Endothelial cell (in vitro differentiated cells): ENCODE measurements around the gene ASCL2. TPM values are rescaled to one million over a fixed set of nuclear protein-coding genes. Genes with fewer than 3 reads are reported as not detected.

Experiments
- DNase-seq: peaks from one replicate; pipeline ENCODE4 v3.0.0; 2021; ENCODE audit warnings: low spot score
- H3K27ac Mint-ChIP-seq: one replicate; pipeline ENCODE4 v1.8.0; 2021; ENCODE audit warnings: mixed read lengths, inconsistent platforms; ENCODE audit not compliant: unreplicated experiment
- H3K27me3 Mint-ChIP-seq: one replicate; pipeline ENCODE4 v1.8.0; 2021; ENCODE audit warnings: mild to moderate bottlenecking, moderate library complexity, mixed read lengths, inconsistent platforms; ENCODE audit not compliant: unreplicated experiment
- H3K36me3 Mint-ChIP-seq: one replicate; pipeline ENCODE4 v1.8.0; 2021; ENCODE audit warnings: mild to moderate bottlenecking, low read depth, mixed read lengths, inconsistent platforms; ENCODE audit not compliant: unreplicated experiment
- H3K4me1 Mint-ChIP-seq: one replicate; pipeline ENCODE4 v1.8.0; 2021; ENCODE audit warnings: mild to moderate bottlenecking, mixed read lengths, inconsistent platforms; ENCODE audit not compliant: unreplicated experiment
- H3K4me3 Mint-ChIP-seq: one replicate; pipeline ENCODE4 v1.8.0; 2021; ENCODE audit warnings: mild to moderate bottlenecking, mixed read lengths, inconsistent platforms; ENCODE audit not compliant: unreplicated experiment
- H3K9me3 Mint-ChIP-seq: one replicate; pipeline ENCODE4 v1.8.0; 2021; ENCODE audit warnings: mixed read lengths, inconsistent platforms; ENCODE audit not compliant: unreplicated experiment
- total RNA-seq: library from RNA; stranded (reverse); fragmentation: NEBNext Ultra II Directional; extraction: Animal tissue kit (Norgen Biotek cat#: 25700); gene quantifications from one replicate; pipeline ENCODE4 v1.2.1, GENCODE V29; 2021; ENCODE audit not compliant: unreplicated experiment
- TF ChIP-seq, protein P1 (sequence below): fragments of 200-600 bp; sonication (generic); IDR thresholded peaks from one replicate; pipeline ENCODE4 v1.5.0; 2021; ENCODE audit warnings: antibody characterized with exemption; ENCODE audit not compliant: unreplicated experiment

ASCL2 gene
- total RNA-seq, 1 donor from 2014 or later, result not detected

GRCh38 chr11:2252018-2252417, 18.4 kb downstream of the ASCL2 start:
- TF ChIP-seq, protein P1, sequence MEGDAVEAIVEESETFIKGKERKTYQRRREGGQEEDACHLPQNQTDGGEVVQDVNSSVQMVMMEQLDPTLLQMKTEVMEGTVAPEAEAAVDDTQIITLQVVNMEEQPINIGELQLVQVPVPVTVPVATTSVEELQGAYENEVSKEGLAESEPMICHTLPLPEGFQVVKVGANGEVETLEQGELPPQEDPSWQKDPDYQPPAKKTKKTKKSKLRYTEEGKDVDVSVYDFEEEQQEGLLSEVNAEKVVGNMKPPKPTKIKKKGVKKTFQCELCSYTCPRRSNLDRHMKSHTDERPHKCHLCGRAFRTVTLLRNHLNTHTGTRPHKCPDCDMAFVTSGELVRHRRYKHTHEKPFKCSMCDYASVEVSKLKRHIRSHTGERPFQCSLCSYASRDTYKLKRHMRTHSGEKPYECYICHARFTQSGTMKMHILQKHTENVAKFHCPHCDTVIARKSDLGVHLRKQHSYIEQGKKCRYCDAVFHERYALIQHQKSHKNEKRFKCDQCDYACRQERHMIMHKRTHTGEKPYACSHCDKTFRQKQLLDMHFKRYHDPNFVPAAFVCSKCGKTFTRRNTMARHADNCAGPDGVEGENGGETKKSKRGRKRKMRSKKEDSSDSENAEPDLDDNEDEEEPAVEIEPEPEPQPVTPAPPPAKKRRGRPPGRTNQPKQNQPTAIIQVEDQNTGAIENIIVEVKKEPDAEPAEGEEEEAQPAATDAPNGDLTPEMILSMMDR, result no peak
- Mint-ChIP-seq H3K4me1 (no peaks in the 10 kb centered on the region), H3K27ac (no peak overlapping the region), H3K4me3 (no peak overlapping the region), H3K27me3 (peaks cover 7% of the 10 kb centered on the region), H3K9me3 (no peaks in the 10 kb centered on the region), H3K36me3 (no peaks in the 10 kb centered on the region)
- no peak for DNase-seq

DNA sequence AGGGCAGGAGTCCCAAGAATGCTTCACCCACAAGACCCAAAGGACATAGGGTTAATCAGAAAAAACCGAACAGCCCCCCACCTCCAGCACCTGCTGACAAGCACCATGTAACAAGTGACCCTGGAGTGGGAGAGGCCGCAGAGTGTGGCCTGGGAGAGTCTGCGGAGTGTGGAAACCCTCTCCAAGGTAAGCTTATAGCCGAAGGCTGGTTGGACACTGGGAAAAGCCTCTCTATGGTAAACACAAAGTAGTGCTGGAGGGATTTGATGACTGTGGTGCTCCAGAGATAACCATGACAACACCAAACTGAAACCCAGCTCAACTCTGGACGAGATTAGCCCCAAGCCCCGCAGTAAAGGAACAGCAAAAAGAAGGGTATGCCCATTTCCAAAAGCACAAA, 19.2 kb downstream of the ASCL2 start:
- DNase-seq, result no peak
- peaks cover 3% of the 10 kb centered on the region for H3K27me3 Mint-ChIP-seq
- no peak overlapping the region for H3K27ac Mint-ChIP-seq
- TF ChIP-seq, protein P1, result no peak
- H3K36me3 Mint-ChIP-seq, result no peaks in the 10 kb centered on the region
- H3K4me3 Mint-ChIP-seq, result no peak overlapping the region
- H3K4me1 Mint-ChIP-seq, result no peaks in the 10 kb centered on the region
- no peaks in the 10 kb centered on the region for H3K9me3 Mint-ChIP-seq

- H3K27me3 Mint-ChIP-seq, result peaks cover 1% of the 10 kb centered on the region
Observed at GRCh38 chr11:2250485-2250884, 19.9 kb downstream of the ASCL2 start.

DNA sequence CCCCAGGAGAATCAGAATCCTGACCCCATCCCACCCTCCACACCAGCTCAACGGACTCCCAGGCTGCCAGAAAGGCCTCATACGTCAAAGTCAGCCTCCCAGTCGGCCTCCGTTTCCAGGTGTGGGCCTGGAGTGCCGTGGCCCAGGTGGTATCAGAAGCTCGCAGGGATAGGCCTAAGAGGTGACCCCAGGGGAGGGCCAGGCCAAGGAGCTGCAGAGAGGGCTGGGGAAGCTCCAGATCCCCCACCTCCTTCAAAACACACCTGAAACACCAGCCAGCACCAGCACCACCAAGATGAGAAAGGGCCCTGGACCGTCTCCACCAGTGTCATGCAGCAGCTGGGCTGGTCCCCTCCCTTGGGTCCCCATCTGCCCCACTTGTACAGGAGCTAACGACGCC, 20.3 kb downstream of the ASCL2 start:
- H3K4me1 Mint-ChIP-seq, result no peaks in the 10 kb centered on the region
- H3K27me3 Mint-ChIP-seq, result peaks cover 1% of the 10 kb centered on the region

More at GRCh38 chr11:2250485-2250884, 19.9 kb downstream of the ASCL2 start:
- DNase-seq, result no peak
- H3K4me1 Mint-ChIP-seq, result no peaks in the 10 kb centered on the region
- H3K27ac Mint-ChIP-seq, result no peak overlapping the region
- TF ChIP-seq, protein P1, result no peak
- H3K9me3 Mint-ChIP-seq, result no peaks in the 10 kb centered on the region
- no peaks in the 10 kb centered on the region for H3K36me3 Mint-ChIP-seq
- no peak overlapping the region for H3K4me3 Mint-ChIP-seq

GRCh38 chr11:2249189-2249916, 21.0 kb downstream of the ASCL2 start:
- TF ChIP-seq, protein P1, result no peak
- Mint-ChIP-seq H3K4me3 (no peak overlapping the region), H3K4me1 (no peaks in the 10 kb centered on the region), H3K9me3 (no peaks in the 10 kb centered on the region), H3K27ac (no peak overlapping the region), H3K27me3 (peaks cover 1% of the 10 kb centered on the region), H3K36me3 (no peaks in the 10 kb centered on the region)
- no peak for DNase-seq

More for the DNA sequence above, 20.3 kb downstream of the ASCL2 start:
- no peak overlapping the region for H3K27ac Mint-ChIP-seq
- DNase-seq, result no peak
- TF ChIP-seq, protein P1, result no peak
- H3K9me3 Mint-ChIP-seq, result no peaks in the 10 kb centered on the region
- no peaks in the 10 kb centered on the region for H3K36me3 Mint-ChIP-seq
- H3K4me3 Mint-ChIP-seq, result no peak overlapping the region
